Left ventricle myocardium inferior (tissue), 1 donor: ENCODE data around the gene SYMPK. TPM values are rescaled to one million over a fixed set of nuclear protein-coding genes. Genes with fewer than 3 reads are reported as not detected.

ENCODE experiments used
- DNase-seq: peaks from one replicate; pipeline ENCODE4 v3.0.0-alpha.2; 2020
- H3K27ac ChIP-seq: fragments of 200-600 bp; replicated peaks from 2 replicates; pipeline ENCODE4 v1.8.0; 2021
- H3K27me3 ChIP-seq: fragments of 200-600 bp; 2 replicates; pipeline ENCODE4 v1.8.0; 2021; ENCODE audit warnings: low read depth
- H3K36me3 ChIP-seq: fragments of 200-600 bp; 2 replicates; pipeline ENCODE4 v1.8.0; 2021
- H3K4me1 ChIP-seq: fragments of 200-600 bp; 2 replicates; pipeline ENCODE4 v1.8.0; 2021
- H3K4me3 ChIP-seq: fragments of 200-600 bp; 2 replicates; pipeline ENCODE4 v1.8.0; 2021; ENCODE audit warnings: mild to moderate bottlenecking, moderate library complexity
- H3K9me3 ChIP-seq: fragments of 200-600 bp; replicated peaks from 2 replicates; pipeline ENCODE4 v1.8.0; 2021
- intact Hi-C: fragments of 100-400 bp; cut with micrococcal nuclease; formaldehyde crosslinking; loops from one replicate; pipeline ENCODE4 v1.11.0; 2022
- total RNA-seq: library from RNA; stranded (reverse); fragmentation: NEBNext Ultra II Directional; extraction: Animal tissue kit (Norgen Biotek cat#: 25700); gene quantifications from one replicate; pipeline ENCODE4 v1.2.1, GENCODE V29; 2021
- TF ChIP-seq, protein P1 (sequence below): fragments of 200-600 bp; IDR thresholded peaks from 2 replicates; pipeline ENCODE4 v1.8.0; 2021; ENCODE audit warnings: antibody characterized with exemption, mild to moderate bottlenecking, borderline replicate concordance
- donor health status: DM: no; HTN: yes; CAD: no; lungs with severe emphysema.

SYMPK gene
- total RNA-seq, 1 donor from 2014 or later = 35.9 TPM

DNA sequence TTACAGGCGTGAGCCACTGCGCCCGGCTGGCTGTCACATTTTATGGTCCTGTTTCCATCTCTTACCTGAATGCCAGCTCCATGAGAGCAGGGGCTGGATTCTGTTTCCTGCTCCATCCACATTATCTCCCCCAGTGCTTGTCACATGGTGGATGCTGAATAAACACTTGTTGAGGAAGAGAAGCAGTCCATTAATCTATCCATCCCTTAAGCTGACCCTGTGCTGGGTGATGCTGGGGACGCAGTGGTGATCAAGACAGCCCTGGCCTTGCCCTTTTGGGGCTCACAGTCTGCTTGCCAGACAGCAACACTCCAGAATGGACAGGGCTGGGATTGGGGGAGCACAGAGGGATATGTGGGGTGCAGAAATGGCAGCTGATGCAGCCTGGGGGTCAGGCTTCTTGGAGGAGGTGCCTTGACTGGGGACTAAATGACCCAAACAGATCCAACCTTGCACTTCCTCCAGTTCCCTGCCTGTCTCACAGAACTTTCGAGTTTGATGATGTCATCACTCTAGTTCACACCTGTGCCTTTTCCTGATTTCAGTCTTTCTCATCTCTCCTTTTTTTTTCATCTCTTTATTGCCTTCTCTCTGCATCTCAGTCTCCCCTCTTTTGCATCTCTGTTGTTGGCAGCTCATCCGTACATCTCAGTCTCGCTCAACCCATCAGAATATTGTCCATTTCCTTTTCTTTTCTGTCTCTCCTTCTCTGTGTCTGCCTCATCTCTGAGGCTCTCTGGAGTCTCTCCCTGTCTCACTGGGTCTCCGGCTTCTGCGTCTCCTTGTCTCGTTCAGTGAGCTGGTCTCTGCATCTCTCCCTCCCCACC lies 18.3 kb upstream of the SYMPK start:
- H3K27ac ChIP-seq = no peak overlapping the region
- no peak for DNase-seq
- H3K36me3 ChIP-seq = peaks cover 10% of the 10 kb centered on the region
- H3K9me3 ChIP-seq = no peaks in the 10 kb centered on the region
- peaks cover 53% of the 10 kb centered on the region for H3K4me1 ChIP-seq
- H3K4me3 ChIP-seq = no peak overlapping the region
- H3K27me3 ChIP-seq = peaks cover 13% of the 10 kb centered on the region
- TF ChIP-seq, protein P1, sequence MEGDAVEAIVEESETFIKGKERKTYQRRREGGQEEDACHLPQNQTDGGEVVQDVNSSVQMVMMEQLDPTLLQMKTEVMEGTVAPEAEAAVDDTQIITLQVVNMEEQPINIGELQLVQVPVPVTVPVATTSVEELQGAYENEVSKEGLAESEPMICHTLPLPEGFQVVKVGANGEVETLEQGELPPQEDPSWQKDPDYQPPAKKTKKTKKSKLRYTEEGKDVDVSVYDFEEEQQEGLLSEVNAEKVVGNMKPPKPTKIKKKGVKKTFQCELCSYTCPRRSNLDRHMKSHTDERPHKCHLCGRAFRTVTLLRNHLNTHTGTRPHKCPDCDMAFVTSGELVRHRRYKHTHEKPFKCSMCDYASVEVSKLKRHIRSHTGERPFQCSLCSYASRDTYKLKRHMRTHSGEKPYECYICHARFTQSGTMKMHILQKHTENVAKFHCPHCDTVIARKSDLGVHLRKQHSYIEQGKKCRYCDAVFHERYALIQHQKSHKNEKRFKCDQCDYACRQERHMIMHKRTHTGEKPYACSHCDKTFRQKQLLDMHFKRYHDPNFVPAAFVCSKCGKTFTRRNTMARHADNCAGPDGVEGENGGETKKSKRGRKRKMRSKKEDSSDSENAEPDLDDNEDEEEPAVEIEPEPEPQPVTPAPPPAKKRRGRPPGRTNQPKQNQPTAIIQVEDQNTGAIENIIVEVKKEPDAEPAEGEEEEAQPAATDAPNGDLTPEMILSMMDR = no peak
- intact Hi-C loops = no loop called here

DNA sequence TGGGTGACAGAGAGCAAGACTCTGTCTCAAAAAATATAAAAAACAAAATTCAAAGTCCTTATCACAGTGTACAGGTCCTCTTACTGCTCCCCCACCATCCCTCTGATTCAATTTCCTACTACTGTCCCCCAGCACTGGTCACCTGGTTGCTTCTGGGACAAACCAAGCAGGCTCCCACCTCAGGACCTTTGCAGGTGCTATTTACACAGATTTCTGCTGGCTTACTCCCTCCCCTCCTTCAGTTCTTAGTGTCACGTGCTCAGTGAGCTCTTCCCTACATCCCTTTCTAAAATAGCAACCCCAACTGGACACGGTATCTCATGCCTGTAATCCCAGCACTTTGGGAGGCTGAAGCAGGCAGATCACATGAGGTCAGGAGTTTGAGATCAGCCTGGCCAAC lies 17.0 kb upstream of the SYMPK start:
- Histone ChIP-seq H3K4me1 (peaks cover 43% of the 10 kb centered on the region), H3K27me3 (peaks cover 17% of the 10 kb centered on the region), H3K27ac (no peak overlapping the region), H3K9me3 (no peaks in the 10 kb centered on the region), H3K36me3 (peaks cover 10% of the 10 kb centered on the region), H3K4me3 (no peak overlapping the region)
- intact Hi-C loops = no loop called here
- TF ChIP-seq, protein P1 = no peak
- DNase-seq = no peak

DNA sequence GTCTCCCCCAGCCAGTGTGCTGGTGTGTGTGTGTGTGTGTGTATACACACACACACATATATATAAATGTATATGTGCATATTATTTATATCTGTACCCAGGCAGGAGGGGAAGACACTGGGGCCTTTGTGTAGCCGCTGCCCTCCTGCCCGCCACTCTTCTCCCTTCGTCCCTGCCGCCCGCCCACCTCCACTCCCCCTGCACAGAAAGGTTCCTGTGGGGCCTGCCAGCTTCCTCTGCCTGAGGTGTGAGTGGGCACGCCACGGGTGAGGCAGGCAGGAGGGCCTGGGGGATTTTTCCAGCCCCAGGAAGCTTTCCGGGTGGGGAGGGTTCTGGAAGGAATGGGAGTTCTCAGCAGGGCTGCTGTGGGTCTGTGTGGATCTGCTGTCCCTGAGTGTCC lies 16.1 kb upstream of the SYMPK start:
- DNase-seq = no peak
- Histone ChIP-seq H3K27ac (no peak overlapping the region), H3K4me1 (peaks cover 34% of the 10 kb centered on the region), H3K27me3 (peaks cover 17% of the 10 kb centered on the region), H3K4me3 (no peak overlapping the region), H3K36me3 (peaks cover 3% of the 10 kb centered on the region), H3K9me3 (no peaks in the 10 kb centered on the region)
- TF ChIP-seq, protein P1 = no peak
- intact Hi-C loops = no loop called here

DNA sequence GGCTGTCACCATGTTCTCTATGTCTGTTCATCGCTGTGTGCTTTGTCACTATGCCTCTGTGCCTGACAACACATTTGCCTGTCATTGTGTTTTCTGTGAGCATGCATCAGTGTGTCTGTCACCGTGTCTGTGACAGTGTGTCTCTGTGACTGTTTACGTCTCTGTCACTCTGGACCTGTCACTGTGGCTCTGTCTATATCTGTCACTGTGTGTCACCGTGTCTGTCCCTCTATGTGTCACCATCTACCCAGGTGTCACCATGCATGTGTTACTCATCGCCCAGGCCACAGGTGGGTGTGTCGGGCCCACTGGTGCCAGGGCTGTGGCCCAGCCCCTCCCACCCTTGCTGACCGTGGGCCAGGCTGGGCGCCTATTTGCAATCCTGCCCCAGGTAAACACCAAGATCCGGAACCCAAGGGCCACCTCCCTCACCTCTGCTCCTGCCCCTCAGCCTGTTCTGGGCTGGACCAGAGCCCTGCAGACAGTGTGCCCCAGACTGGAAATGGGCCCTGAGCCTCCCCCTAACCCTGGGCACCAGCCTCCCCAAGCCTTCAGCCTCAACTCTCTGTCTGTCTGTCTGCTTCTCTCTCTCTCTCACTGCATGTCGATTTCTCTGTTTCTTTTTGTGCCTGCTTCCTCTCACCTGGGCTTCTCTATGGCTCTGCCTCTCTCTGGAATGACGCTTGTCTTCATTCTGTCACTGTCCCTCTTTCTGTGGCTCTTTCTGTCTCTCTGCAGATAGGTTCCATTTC lies 15.3 kb upstream of the SYMPK start:
- TF ChIP-seq, protein P1 = no peak
- H3K27ac ChIP-seq = no peak overlapping the region
- peaks cover 17% of the 10 kb centered on the region for H3K27me3 ChIP-seq
- no peaks in the 10 kb centered on the region for H3K36me3 ChIP-seq
- intact Hi-C loops = no loop called here
- H3K4me3 ChIP-seq = no peak overlapping the region
- no peak for DNase-seq
- H3K4me1 ChIP-seq = peaks cover 26% of the 10 kb centered on the region
- no peaks in the 10 kb centered on the region for H3K9me3 ChIP-seq

DNA sequence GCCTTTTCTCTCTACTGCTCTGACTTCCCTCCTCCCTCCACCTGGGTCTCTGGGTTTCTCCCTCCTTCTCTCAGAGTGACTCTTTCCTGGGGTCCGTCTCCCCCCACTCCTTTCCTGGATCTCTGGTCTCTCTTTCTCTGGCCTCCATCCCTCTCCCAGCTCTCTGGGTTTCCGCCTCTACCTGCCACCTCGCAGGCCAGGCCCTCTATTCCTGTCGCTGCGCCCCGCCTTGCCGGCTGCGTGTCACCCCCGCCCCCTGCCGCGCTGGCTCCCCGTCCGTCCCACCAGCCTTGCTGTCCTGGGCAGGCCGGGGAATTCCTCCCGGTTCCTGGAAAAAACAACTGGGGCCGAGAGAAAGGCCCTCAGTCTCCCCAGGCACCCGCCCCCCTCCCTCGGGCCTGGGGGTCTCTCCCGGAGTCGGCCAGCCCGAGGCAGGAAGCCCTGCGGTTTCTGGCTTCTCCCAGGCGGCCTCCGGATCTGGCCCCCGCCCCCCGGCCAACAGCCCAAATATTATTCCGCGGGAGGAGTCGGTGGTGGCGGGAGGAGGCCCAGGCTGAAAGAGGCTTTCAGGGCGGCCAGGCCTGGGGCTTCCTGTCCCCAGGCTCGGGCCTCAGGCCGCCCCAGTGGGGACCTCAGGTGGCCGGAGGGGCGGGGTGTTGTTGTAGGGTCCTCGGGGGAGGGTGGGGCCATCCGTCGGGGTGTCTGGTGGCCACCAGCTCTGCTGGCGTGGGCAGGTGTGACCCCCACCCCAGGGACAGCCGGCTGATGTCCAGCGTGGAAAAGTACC lies 13.7 kb upstream of the SYMPK start:
- Histone ChIP-seq H3K27me3 (peaks cover 17% of the 10 kb centered on the region), H3K4me1 (peaks cover 14% of the 10 kb centered on the region), H3K36me3 (no peaks in the 10 kb centered on the region), H3K4me3 (peak overlapping the region; percentile 48), H3K27ac (peak overlapping the region; percentile 70), H3K9me3 (no peaks in the 10 kb centered on the region)
- TF ChIP-seq, protein P1 = no peak
- intact Hi-C loops = no loop called here
- DNase-seq = peak; percentile 41
